Urothelium cell line (cell line): ENCODE results near the gene ASB6.

Experiments
- DNase-seq: peaks from one replicate; pipeline ENCODE4 v3.0.0; 2011; ENCODE audit warnings: low spot score, mixed read lengths
- FAIRE-seq: peaks from 2 replicates; lab custom pipeline; 2011; peaks lifted over from hg19 to GRCh38; lab: Jason Lieb, UNC

ASB6 gene, protein sequence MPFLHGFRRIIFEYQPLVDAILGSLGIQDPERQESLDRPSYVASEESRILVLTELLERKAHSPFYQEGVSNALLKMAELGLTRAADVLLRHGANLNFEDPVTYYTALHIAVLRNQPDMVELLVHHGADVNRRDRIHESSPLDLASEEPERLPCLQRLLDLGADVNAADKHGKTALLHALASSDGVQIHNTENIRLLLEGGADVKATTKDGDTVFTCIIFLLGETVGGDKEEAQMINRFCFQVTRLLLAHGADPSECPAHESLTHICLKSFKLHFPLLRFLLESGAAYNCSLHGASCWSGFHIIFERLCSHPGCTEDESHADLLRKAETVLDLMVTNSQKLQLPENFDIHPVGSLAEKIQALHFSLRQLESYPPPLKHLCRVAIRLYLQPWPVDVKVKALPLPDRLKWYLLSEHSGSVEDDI

DNA sequence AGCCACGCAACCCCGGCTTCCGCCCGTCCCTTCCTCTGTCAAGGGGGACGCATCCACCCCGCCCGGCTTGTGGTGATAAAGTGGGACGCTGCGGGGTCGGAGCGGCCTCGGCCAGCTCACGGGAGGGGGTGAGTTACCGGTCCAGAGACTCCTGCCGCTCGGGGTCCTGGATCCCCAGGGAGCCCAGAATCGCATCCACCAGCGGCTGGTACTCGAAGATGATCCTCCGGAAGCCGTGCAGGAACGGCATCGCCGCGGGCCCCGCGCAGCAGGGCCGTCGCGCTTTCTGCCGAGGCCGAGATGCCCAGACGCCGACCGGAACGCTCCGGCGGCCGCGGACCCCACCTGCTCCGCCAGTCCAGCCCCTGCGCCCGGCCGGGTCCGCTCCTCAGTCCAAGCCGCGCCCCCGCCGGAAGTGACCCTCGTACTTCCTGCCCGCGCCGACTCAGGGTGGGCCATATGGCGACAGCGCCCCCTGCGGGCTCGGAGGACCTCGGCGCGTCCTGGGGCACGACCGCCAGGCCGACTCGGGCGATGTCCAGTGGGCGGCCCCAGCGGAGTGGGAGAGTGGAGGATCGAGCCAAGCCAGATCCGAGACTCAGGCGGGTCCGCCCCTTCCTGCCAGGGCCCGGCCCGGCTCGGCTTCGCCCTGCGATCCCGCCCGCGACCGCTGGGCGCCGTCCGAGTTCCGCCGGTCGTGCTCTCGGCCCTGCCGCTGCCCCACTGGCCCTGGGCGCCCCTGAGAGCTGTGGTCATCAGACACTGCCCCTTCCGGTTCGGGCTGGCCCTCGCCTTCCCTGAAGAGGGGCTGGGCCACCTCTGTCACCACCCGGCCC is at the start of gene ASB6:
Gene ASB6, minus strand, starts transcription at position 402 of the 836 bp plus-strand sequence. Its CDS starts 152 bp downstream, at position 250.
- DNase-seq (peak; percentile 100), FAIRE-seq (peak; percentile 99)

DNA sequence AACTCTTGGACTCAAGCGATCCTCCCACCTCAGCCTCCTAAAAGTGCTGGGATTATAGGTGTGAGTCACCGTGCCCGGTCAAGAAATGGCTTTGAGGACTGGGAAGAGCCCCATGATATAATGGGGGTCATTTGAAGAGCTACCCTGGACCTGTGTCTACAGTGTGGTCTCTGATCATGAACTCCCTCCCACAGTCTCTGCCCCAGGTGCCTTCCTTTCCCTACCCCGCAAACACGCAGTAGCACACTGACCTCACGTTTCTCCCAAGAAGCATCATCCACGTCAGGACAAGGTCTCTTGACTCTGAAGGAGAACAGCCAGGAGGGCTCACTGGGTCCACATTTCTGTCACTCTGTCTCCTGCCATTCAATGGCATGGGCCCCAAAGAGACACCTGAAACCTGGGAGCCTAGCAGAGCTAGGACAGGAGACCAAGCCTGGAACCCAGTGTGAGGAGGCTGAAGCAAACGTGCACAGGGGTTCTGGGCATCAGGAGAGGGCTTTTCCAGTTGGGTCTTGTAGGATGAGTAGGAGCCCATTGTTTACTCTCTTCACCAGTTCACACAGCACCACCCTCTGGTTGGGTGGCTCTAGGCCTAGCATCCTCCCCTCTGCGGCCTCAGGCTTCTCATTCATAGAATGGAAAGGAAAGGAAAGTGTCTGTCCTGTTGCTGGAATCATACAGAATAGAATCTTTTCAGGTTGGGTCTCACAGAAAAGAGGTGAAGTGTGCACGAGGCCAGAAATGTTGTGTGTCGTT is 46.5 kb upstream of the ASB6 start:
- FAIRE-seq (no peak), DNase-seq (no peak)

DNA sequence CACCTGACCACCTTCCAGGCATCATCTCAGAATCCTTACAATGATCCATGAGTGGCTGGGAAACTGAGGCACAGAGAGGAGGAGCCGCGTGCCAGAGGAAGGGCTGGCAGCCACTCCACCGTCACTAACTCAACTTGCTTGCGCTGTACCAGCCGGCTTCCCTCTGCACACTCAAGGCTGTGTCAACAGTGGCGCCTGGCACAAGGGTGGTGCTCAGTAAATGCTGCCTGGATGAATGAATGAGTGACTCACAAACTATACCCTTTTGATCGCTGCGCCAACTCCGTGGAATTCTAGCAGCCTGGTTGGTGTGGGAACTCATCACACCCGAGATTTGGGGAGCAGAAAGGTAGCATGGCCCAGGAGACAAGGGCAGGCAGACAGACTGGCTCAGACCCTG is 45.4 kb upstream of the ASB6 start:
- DNase-seq = no peak
- no peak for FAIRE-seq

DNA sequence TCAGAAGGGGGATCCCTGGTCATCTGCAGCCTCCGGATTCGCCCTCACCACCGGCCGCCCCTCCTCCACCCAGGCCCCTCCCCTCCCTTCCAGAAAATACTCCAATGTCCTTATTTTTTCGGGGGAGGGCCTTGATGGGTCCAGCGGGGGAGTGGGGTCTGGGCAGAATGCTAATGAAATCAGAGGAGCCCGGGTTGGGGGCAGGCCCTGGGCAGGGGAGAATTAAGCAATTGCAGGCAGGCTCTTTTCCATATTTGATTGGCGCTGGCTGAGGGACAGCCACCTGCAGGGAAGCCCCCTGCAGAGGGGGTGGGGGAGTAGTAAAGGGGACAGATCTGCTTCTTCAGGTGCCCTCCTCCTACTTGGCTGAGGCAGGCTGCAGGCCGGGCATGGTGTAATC is 44.8 kb upstream of the ASB6 start:
- no peak for FAIRE-seq

DNA sequence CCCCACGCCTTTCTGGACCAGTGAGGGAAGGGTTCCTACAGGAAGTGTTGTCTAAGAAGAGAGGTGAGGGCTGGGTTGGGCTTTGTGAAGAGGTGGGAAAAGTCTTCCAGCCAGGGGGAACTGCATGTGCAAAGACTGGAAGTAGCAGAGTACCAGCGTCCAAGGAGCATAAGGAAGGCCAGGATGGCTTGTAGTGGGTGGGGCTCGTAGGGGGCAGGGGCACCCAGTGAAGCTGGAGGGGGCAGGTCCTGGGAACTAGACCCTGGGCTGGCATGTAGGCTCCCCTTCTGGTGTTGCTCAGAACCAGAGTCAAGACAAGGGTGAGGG is 43.9 kb upstream of the ASB6 start:
- DNase-seq = no peak
- no peak for FAIRE-seq

More for the DNA sequence above, 44.8 kb upstream of the ASB6 start:
- DNase-seq = no peak

DNA sequence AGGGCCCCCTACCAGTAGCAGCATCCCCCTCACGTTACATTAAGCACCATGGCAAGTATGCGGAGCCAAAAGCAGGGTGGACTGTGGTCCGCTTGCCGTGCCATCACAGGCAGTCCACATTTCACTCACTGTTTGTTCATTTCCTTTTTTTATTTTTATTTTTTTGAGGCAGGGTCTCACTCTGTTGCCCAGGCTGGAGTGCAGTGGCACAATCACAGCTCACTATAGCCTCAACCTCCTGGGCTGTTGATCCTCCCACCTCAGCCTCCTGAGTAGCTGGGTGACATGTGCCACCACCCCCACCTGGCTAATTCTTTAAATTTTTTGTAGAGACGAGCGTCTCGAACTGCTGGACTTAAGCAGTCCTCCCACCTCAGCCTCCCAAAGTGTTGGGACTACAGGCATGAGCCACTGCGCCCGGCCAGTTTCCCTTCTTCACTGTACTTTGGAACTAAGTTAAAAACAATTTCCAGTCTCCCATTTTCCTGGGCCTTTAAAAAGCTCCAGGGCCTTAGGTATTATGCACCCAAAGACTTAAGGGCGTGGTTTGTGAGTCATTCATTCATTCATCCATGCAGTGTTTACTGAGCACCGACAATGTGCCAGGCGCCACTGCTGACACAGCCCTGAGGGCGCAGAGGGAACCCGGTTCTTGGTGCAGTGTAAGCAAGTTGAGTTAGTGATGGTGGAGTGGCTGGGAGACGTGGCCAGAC is 43.4 kb upstream of the ASB6 start:
- DNase-seq (peak; percentile 68), FAIRE-seq (no peak)

DNA sequence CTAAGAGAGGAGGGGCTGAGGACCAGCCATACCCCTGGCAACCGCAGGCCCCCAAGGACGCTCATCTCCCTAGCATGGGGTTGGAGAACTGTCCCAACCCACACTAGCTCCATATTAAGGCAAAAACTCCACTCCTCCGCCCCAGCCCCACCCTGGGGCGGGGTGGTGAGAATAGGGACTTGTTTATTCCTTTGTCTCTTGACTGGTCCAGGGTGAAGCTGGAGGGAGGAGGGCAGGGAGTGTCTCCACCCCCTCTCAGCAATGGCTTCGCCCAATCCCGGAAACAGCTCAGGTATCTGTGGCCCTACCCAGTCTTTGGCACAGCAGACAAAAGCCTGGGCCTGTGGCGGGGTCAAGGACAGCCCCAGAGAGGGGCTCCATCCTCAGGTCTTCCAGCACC is 40.4 kb upstream of the ASB6 start:
- DNase-seq (no peak), FAIRE-seq (no peak)

DNA sequence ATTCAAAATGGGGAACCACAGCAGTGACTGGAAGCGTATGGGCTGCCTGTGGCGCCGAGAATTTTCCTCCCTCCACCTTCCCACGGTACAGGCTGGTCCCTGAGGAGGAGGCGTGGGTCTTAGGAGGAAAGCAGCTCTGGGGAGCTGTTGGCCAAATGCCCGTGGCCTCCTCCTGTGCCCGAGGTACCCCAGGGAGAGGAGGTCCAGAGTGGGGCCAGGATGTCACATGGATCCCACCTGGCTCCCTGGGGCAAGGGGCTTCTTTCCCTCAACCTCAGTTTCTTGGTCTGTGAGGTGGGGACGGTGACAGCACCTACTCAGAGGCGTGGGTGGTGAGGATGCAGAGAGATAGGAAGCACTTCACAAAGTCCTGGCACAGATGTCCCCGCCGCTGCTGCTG is 40.0 kb upstream of the ASB6 start:
- no peak for FAIRE-seq
- DNase-seq = no peak

DNA sequence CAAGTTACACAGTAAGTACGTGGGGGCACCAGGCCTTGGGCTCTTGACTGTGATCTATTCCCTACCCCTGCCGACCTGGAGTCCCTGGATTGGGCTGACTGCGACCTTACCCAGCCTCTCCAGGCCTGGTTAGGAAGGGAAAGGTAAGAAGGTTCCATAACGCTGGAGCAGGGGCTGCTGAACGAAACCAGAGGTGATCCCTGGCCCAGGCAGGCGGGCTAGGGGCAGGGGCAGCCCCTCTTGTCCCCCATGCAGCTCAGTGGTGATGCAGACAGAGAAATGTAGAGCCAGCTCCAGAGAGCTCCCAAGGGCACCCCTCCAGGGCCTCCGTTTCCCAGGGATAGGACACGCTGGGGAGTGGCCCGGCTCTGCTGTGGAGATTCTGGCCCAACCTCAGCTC is 37.6 kb upstream of the ASB6 start:
- DNase-seq (no peak), FAIRE-seq (no peak)

DNA sequence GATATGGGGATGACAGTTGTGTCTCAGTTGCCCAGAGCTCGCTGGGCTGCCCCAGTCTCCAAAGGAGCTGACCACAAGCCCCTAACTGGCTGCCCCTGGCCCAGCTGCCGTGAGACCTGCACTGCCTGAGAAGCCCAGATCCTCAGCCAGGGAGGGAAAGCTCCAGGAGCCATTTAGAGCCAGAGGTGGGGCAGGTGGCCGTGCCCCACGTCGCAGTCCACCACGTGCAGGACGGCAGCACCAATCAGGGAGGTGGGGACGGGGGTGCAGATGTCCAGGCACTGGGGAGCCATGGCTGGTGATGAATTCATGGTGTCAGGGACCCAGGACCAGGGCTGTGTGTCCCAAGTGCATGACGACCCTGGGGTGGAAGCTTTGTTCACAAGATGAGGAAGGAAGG is 36.9 kb upstream of the ASB6 start:
- DNase-seq (no peak), FAIRE-seq (no peak)

DNA sequence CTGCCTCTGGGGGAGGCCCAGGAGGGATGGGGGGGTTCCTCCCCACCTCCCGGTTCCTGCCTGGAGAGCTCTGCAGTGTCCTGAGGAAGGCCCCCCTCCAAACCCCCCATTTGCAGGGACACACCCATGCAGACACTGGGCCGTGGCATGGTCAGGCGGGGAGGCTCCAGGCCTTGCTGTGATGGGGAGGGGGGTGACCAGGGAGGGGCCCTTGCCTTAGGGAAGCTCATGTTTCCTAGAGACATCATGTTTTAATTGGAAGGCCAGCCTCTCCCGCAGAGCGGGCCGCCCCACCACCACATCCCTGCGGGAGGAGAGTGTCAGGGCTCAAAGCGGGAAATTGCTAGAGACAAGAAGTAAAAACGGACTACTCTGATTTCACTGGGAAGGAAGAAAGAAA is 35.5 kb upstream of the ASB6 start:
- DNase-seq = no peak
- no peak for FAIRE-seq

DNA sequence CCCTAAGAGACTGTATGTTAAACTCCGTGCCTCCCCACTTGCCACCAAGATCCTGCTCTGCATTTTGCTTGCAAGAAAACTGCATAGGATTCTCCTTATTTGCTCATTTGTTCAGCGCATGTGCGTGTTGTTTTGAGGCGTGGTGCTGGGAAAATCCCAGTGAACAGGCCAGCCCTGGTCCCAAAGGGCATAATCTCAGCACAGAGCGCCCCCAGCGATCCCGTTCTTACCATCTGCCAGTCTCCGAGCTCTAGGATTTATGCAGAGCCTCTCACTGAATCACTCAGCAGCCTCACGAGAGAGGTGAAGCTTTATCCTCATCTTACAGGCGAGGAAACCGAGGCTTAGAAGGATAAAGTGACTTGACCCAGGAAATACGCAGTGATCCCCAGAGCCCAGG is 35.0 kb upstream of the ASB6 start:
- no peak for FAIRE-seq
- DNase-seq = no peak

DNA sequence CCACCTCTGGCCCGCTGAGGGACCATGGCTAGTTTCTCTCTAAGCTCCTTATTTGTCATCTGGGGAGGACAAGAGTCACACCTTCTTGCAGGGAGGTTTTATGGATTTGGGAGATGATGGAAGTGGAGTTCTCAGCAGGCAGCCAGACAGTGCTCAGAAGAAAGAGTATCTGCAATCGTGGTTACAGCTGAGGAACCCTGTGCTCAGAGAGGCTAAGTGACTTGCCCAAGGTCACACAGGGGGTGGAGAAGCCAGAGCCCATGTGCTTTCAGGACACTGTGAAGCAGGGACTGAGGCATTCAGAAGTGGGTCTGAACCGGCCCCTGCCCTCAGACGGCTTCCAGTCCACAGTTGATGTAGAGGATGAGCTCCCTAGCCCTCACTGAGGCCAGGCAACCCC is 34.3 kb upstream of the ASB6 start:
- DNase-seq (no peak), FAIRE-seq (no peak)

DNA sequence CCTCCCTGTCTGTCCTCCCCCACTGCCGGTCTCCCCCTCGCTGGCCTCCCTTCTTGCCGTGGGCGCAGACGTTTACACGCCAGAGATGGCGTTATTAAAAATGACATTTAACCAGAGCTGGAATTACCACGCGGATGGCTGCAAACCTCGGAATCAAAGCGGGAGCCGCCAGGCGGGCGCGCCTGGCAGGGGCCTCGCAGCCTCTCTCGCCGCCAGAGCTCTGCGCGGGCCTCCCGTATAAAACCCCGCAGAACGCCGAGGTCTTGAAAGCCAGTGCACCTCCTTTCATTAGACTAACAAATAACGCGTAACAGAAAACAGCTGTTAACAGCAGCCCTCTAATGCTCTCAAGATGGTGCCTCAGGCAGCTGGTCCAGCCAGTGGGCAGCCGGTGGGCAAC is 33.7 kb upstream of the ASB6 start:
- DNase-seq (no peak), FAIRE-seq (no peak)

DNA sequence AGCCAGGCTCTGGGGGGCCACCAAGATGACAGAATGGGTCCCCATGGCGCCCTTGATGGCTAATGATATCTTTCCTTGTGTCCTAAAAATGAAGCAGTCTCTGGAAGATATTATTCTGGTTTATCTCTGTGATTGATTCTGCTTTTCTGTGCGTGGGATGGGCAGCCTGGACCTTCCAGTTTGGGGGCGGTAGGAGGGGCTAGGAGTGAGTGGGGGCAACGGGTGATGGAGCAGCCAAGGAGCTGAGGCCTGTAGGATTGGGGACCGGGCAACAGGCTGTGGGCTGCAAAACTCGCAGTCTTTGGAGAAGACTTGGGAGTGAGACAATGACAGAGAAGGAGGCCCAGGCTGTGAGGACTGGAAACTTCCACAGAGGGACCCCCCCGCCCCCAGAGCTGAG is 32.3 kb upstream of the ASB6 start:
- no peak for DNase-seq
- no peak for FAIRE-seq

DNA sequence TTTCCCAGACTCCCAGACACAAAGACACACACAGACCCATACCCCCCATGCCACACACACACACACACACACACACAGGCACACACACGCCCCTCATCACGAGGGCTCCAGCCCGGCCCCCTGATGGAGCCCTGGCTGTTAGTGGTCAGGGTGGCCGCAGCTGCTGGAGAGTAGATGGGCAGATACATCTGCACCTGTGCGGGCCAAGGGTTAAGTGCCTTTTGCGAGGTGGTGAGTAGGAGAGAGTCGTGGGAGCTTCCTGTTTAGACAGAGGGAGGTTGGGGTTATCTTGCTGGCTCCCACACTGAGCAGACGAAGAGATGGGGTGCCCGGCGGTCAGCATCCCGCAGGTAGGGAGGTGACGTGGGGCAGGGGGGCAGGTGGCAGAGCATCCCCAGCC is 31.7 kb upstream of the ASB6 start:
- FAIRE-seq (no peak), DNase-seq (no peak)

DNA sequence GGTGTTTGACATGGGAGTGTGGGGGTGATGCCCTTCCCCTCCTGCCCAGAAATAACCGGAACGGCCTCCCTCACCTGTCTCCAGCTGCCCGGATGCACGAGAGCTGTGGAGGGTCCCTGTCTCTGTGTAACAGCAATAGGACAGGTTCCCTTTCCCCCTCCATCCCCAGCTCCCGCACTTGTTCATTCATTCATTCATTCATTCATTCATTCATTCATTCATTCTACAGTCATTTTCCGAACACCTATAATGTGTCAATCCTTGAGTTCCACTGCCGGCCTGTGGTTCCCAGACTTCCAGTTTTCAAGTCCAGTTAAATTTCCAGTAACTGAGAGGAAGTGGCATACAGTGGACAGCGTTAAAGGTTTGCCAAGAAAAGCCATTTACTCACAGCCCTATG is 30.8 kb upstream of the ASB6 start:
- FAIRE-seq (no peak), DNase-seq (no peak)

DNA sequence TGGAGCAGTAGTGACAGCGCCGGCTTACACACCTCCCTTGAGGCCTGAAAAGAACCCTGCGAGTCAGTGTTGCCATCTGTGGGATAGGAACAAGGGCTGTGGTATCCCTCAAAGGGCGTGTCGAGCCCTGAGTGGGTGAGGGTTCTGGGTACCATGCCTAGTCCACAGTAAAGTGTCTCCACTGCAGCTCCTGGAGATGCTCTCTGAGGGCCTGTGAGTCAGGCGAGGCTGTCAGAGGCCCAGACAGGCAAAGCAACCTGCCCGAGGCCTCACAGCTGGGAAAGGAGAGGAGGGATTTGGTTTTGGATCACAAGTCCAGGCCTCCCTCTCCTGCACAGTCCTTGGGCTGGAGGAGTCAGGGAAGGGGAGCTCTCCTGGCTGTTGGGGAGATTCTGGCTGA is 29.6 kb upstream of the ASB6 start:
- FAIRE-seq = no peak
- no peak for DNase-seq

DNA sequence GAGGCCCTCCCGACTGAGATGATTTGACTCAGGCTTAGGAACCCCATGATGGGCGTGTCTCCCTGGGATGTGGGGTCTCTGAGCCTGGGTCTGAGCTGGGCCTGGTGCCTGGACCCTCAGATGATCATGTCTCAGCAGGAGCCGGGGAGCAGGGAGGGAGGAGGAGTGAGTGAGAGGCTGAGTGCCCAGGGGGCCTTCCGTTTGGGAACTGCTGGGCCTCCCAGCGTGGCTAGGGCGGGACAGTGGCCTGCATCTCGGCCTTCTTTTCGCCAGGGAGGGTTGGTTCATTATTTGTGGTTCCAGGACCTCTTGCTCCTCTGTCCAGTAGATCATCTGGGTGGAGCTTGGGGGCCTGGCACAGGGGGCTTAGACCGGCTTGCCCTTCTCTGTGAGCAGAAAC is 29.1 kb upstream of the ASB6 start:
- FAIRE-seq (no peak), DNase-seq (no peak)

DNA sequence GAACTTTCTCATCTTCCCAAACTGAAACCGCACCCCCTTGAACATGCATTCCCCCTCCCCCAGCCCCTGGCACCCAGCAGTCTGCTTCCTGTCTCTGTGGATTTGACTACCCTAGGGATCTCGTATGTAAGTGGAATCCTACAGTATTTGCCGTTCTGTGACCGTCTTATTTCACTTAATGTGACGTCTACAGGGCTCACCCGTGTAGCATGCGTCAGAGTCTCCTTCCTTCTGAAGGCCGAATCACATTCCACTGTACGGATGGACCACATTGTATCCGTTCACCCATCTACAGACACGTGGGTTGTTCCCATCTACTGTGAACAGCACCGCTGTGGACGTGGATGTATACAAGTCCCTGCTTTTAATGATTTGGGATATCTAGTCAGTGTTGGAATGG is 28.0 kb upstream of the ASB6 start:
- FAIRE-seq (no peak), DNase-seq (no peak)

DNA sequence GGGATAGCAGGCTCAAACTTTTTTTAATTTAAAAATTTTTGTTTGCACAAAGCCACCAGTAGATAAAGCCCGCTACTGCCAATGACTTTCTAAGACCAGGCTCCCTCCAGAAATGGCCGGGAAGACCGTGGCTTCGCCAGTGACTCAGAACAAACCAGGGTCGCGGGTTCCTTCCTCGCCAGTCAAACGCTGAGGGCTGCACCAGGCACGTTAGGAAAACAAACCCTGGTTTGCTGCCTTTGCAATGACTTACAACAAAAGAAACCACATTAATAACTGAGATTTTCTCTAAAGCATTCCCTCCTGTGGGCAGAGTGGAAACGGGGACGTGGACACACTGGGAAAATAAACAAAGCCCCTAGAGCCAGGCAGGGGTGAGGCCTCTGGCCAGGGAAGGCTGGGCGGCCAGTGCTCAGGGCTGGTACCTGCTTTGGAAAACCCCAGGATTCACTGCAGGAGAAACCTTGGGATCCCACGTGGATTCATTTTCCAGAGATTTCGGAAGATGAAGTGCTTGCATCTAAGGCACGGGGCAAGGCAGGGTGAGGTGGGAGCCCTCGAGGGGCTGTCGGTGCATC is 27.3 kb upstream of the ASB6 start:
- no peak for DNase-seq
- no peak for FAIRE-seq
